ENCODE results near the gene HBA2. TPM values are rescaled to one million over a fixed set of nuclear protein-coding genes. Genes with fewer than 3 reads are reported as not detected.

HBA2 gene
- total and polyA plus RNA-seq, 2 experiments from 2014 or later: 1.9 to 7.8 TPM

GRCh38 chr16:167122-167690 lies 5.5 kb upstream of the HBA2 start:
- Histone ChIP-seq H2AFZ (peak overlapping the region; percentile 69), H3K9me2 (ENCODE audit: insufficient read depth) (no peaks in the 10 kb centered on the region), H3F3A (replicated peaks; ENCODE audit: low read depth) (peaks cover 9% of the 10 kb centered on the region), H3K4me3 (peak overlapping the region; percentile 64), H3K79me2 (replicated peaks; ENCODE audit: insufficient read depth) (no peaks in the 10 kb centered on the region), H3K27ac (ENCODE audit: low read depth) (no peak overlapping the region), H4K20me1 (replicated peaks; ENCODE audit: insufficient read depth) (no peaks in the 10 kb centered on the region; the same call in 1 of the 2 replicates), H3K36me3 (ENCODE audit: insufficient read depth) (no peaks in the 10 kb centered on the region), H3K4me1 (ENCODE audit: insufficient read depth) (peaks cover 42% of the 10 kb centered on the region), H3K27me3 (ENCODE audit: insufficient read depth) (peaks cover 76% of the 10 kb centered on the region), H3K4me2 (peak overlapping the region; percentile 88)
- peaks cover 72% of the 10 kb centered on the region for H3K27me3 Mint-ChIP-seq (ENCODE audit: insufficient read depth, low read depth, poor library complexity)
- H3K36me3 Mint-ChIP-seq (ENCODE audit: low read depth): no peaks in the 10 kb centered on the region
- H3K4me3 Mint-ChIP-seq: peak overlapping the region; percentile 65
- ATAC-seq (no peak), DNase-seq (ENCODE audit: low spot score) (no peak)
- H3K4me1 Mint-ChIP-seq: peaks cover 36% of the 10 kb centered on the region
- H3K9me3 Mint-ChIP-seq: no peaks in the 10 kb centered on the region
- TF ChIP-seq EZH2 (IDR thresholded peaks at IDR 0.05; ENCODE audit: low read depth, unreplicated experiment): no peak
- no peak for TF ChIP-seq EZH2phosphoT487 (IDR thresholded peaks at IDR 0.05; ENCODE audit: unreplicated experiment)
- no peak for TF ChIP-seq STAT1 (IDR thresholded peaks at IDR 0.05; ENCODE audit: unreplicated experiment)
- TF ChIP-seq NANOG (IDR thresholded peaks at IDR 0.05; ENCODE audit: borderline replicate concordance): no peak
- TF ChIP-seq CREB1 (CRISPR knock-in tag; IDR thresholded peaks at IDR 0.05; ENCODE audit: low read depth): no peak
- TF ChIP-seq ZNF114 (CRISPR knock-in tag; IDR thresholded peaks at IDR 0.05): no peak
- no peak for TF ChIP-seq ZNF462 (CRISPR knock-in tag; IDR thresholded peaks at IDR 0.05)
- TF ChIP-seq POLR2AphosphoS5 (IDR thresholded peaks at IDR 0.05; ENCODE audit: low read depth): no peak
- TF ChIP-seq JUNB (IDR thresholded peaks at IDR 0.05; ENCODE audit: unreplicated experiment): no peak
- no peak for TF ChIP-seq ZNF331 (CRISPR knock-in tag; IDR thresholded peaks at IDR 0.05; ENCODE audit: low read depth)
- TF ChIP-seq CTCF (conservative IDR thresholded peaks at IDR 0.05; ENCODE audit: low read depth in 2 of 2): no peak
- no peak for TF ChIP-seq REST (IDR thresholded peaks at IDR 0.05; ENCODE audit: unreplicated experiment)
- TF ChIP-seq ETS1 (IDR thresholded peaks at IDR 0.05): no peak
- H3K27ac Mint-ChIP-seq: no peak overlapping the region
